ENCODE data around the gene CYS1.

Gene CYS1

GRCh38 chr2:10124538-10125045 lies 44.4 kb upstream of the CYS1 start:
- TF ChIP-seq CTCF (IDR thresholded peaks at IDR 0.05; ENCODE audit: insufficient read depth, low read length, missing control alignments): peak; percentile 24
- POLR2A ChIA-PET: interaction anchor here (0.8 to 1.5 kb wide), 2 partner anchors 15 to 328 kb away, joined by 4 read pairs; no protein-coding TSS in a partner anchor
- no peak overlapping the region for H3K4me3 ChIP-seq (ENCODE audit: low read depth, low read length)
- CTCF ChIA-PET: interaction anchor here (0.6 to 16.0 kb wide), 44 partner anchors 10 to 544 kb away, joined by 3 to 356 read pairs (median 4); partner anchors contain the start of genes HPCAL1 and ODC1
- DNase-seq (ENCODE audit: low read depth, low spot score): peak; percentile 26

- POLR2A ChIA-PET: no interaction called here
- DNase-seq (ENCODE audit: low read depth, low spot score): no peak
- no peak for TF ChIP-seq CTCF (IDR thresholded peaks at IDR 0.05; ENCODE audit: insufficient read depth, low read length, missing control alignments)
- CTCF ChIA-PET: interaction anchor here (1.2 to 16.0 kb wide), 10 partner anchors 36 to 325 kb away, joined by 3 to 356 read pairs (median 12); partner anchors contain the start of gene ODC1
- peak overlapping the region; percentile 78 for H3K4me3 ChIP-seq (ENCODE audit: low read depth, low read length)
These were observed 43.1 kb upstream of the CYS1 start for GRCh38 chr2:10123281-10123680.

GRCh38 chr2:10122500-10123280 lies 42.5 kb upstream of the CYS1 start, which contains the start of gene RRM2:
RRM2 (plus strand) TSS chr2:10122739; CDS start chr2:10122799, 60 bp downstream.
- TF ChIP-seq CTCF (IDR thresholded peaks at IDR 0.05; ENCODE audit: insufficient read depth, low read length, missing control alignments): no peak
- POLR2A ChIA-PET: no interaction called here
- CTCF ChIA-PET: interaction anchor here (1.4 to 16.0 kb wide), 5 partner anchors 50 to 325 kb away, joined by 3 to 356 read pairs (median 35); partner anchors contain the start of gene ODC1
- H3K4me3 ChIP-seq (ENCODE audit: low read depth, low read length): peak within 1 kb of the TSS; percentile 78
- DNase-seq (ENCODE audit: low read depth, low spot score): no peak

- H3K4me3 ChIP-seq (ENCODE audit: low read depth, low read length): peak overlapping the region; percentile 69
- ChIA-PET CTCF (interaction anchor here (1.0 to 4.4 kb wide), 4 partner anchors 13 to 314 kb away, joined by 3 to 23 read pairs (median 10); no protein-coding TSS in a partner anchor), POLR2A (interaction anchor here (0.8 to 1.0 kb wide), 2 partner anchors 288 to 327 kb away, joined by 3 to 4 read pairs; partner anchors contain the start of gene ODC1)
- no peak for TF ChIP-seq CTCF (IDR thresholded peaks at IDR 0.05; ENCODE audit: insufficient read depth, low read length, missing control alignments)
- DNase-seq (ENCODE audit: low read depth, low spot score): no peak
These were observed 40.8 kb upstream of the CYS1 start for GRCh38 chr2:10120877-10121574.

DNA sequence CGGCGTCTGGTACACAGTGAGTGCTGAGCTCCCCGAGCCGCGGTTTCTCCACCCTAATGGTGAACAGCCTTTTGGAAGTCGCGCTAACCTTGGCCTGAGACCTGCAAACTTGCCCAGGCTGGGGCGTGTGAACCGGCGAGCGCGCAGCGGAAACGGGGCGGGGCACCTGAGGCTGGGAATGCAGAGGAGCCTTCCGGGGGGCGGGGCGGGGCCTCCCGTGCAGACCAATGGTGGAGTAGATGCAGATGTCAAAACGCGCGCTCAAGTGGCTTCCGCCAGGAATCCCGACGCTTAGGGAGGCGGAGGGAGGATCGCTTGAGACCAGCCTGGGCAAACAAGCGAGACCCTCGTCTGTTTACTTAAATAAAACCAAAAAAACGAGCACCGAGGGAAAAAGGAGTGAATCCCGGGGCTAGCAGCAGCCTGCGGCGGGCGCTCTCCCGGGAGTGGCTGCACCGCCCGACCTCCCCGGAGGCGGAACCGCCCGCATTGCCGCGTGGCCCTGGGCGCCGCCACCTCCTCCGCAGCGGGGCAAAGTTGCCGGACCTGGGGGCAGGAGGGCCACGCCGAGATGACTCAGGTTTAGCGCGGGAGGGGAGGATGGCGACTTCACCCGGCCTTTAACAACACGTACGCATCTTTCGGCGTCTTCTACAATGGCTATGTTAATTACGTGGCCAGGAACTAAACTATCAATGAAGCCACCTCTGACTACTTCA lies 40.1 kb upstream of the CYS1 start:
- H3K4me3 ChIP-seq (ENCODE audit: low read depth, low read length): peak overlapping the region; percentile 69
- CTCF ChIA-PET: interaction anchor here (1.0 to 4.4 kb wide), 6 partner anchors 14 to 321 kb away, joined by 3 to 23 read pairs (median 17); no protein-coding TSS in a partner anchor
- DNase-seq (ENCODE audit: low read depth, low spot score): peak; percentile 38
- TF ChIP-seq CTCF (IDR thresholded peaks at IDR 0.05; ENCODE audit: insufficient read depth, low read length, missing control alignments): no peak
- POLR2A ChIA-PET: interaction anchor here (0.8 to 1.0 kb wide), 2 partner anchors 289 to 328 kb away, joined by 3 to 4 read pairs; partner anchors contain the start of gene ODC1

Measured in AG04449 (cell line).